HFFc6 (cell line): ENCODE data around the gene NODAL. TPM values are rescaled to one million over a fixed set of nuclear protein-coding genes. Genes with fewer than 3 reads are reported as not detected.

Experiments
- DNase-seq: peaks from one replicate; pipeline ENCODE4 v3.0.0-alpha.2; 2018
- H3K27ac Mint-ChIP-seq: 2 replicates; pipeline ENCODE4 v1.8.0; 2020; ENCODE audit warnings: mild to moderate bottlenecking, mixed read lengths
- H3K27me3 Mint-ChIP-seq: 2 replicates; pipeline ENCODE4 v1.8.0; 2021; ENCODE audit warnings: mild to moderate bottlenecking, moderate library complexity, mixed read lengths; ENCODE audit not compliant: insufficient read depth
- H3K36me3 Mint-ChIP-seq: 2 replicates; pipeline ENCODE4 v1.8.0; 2021; ENCODE audit warnings: low read depth, mixed read lengths
- H3K4me1 Mint-ChIP-seq: 2 replicates; pipeline ENCODE4 v1.8.0; 2020; ENCODE audit warnings: low read depth, mixed read lengths
- H3K4me3 Mint-ChIP-seq: 2 replicates; pipeline ENCODE4 v1.8.0; 2020; ENCODE audit warnings: mild to moderate bottlenecking, moderate library complexity, mixed read lengths
- H3K9me3 Mint-ChIP-seq: 2 replicates; pipeline ENCODE4 v1.8.0; 2020; ENCODE audit warnings: mild to moderate bottlenecking, mixed read lengths
- CTCF ChIP-seq: fragments of 200-600 bp; sonication (generic); IDR thresholded peaks from 2 replicates; pipeline ENCODE4 v1.5.0; 2021; ENCODE audit warnings: antibody characterized with exemption, mild to moderate bottlenecking
- total RNA-seq, 6 experiments: library from RNA; stranded (reverse); fragmentation: NEBNext Ultra II Directional; extraction: Animal tissue kit (Norgen Biotek cat#: 25700); gene quantifications; 2 replicates in 1 of 6; 3 replicates in 5 of 6; pipeline ENCODE4 v1.2.3, GENCODE V29; 2021

The NODAL gene
- total RNA-seq, 6 experiments from 2014 or later: not detected

DNA sequence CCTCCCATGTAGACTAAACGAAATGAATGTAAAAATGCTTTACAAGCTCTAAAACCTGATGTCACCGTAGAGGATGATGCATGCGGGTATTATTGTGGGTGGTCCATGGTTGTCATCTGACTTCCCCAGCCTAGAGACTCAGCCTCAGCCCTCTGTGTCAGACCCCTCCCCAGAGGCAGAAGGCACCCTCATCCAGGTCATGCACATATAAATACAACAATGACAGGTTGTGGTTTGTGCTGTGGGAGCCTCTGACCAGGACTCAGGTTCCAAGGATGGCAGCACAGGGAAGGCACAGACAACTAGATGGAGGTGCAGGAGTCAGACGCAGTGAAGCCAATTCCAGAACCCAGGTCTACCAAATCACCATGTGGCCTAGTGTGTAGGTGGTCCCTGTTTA, 3.3 kb upstream of the NODAL start:
- no peaks in the 10 kb centered on the region for H3K36me3 Mint-ChIP-seq
- no peak for DNase-seq
- H3K4me1 Mint-ChIP-seq: no peaks in the 10 kb centered on the region
- H3K27ac Mint-ChIP-seq: no peak overlapping the region
- no peaks in the 10 kb centered on the region for H3K9me3 Mint-ChIP-seq
- H3K27me3 Mint-ChIP-seq: peaks cover 35% of the 10 kb centered on the region
- H3K4me3 Mint-ChIP-seq: no peak overlapping the region
- TF ChIP-seq CTCF: no peak

DNA sequence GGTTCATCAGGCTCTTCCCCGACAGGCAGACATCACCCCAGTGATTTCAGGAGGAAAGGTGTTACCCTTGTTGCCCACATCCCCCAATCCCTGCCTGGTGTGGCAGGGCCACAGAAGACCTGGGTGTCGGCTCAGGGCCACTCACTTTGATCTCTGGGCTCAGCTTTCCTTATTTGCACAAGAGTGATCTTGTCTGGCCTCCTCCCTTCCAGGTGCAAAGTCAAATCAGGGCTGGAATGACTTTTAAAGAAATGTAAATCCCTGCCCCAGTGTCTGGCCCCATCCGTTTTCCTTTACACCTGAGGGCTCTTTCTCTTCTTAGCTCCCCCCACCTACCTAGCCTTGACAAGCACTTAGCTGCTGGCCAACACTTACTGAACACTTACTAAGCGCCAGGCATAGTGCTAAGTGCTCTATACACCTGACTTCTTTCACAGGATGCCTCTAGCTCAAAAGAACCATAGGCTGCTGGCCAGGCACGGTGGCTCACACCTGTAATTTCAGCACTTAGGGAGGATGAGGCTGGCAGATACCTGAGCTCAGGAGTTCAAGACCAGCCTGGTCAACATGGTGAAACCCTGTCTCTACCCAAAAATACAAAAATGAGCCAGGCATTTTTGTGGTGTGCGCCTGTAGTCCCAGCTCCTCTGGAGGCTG, 979 bp upstream of the NODAL start:
- no peaks in the 10 kb centered on the region for H3K4me1 Mint-ChIP-seq
- DNase-seq: no peak
- H3K4me3 Mint-ChIP-seq: no peak overlapping the region
- no peak overlapping the region for H3K27ac Mint-ChIP-seq
- peaks cover 37% of the 10 kb centered on the region for H3K27me3 Mint-ChIP-seq
- H3K36me3 Mint-ChIP-seq: no peaks in the 10 kb centered on the region
- TF ChIP-seq CTCF: no peak
- H3K9me3 Mint-ChIP-seq: no peaks in the 10 kb centered on the region

DNA sequence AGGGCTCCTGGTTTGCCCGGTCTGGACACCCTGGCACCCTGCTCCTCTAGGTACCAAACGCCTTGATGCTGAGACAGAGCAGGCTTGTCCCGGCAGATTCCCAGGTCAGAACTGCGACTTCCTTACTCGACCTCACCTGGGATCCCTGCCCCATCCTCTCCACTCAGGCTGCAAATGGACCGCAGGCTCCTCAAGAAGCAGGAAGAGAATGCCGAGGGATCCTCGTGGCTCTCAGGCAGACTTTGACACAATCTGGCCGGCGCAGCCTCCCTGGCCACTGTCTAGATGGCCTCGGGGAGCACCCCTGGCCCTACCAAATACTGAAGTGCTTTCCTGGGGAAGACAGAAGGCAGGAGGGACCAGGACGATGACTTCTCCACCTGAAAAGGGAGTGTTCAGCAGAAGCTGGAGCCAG, 421 bp upstream of the NODAL start:
- no peaks in the 10 kb centered on the region for H3K4me1 Mint-ChIP-seq
- H3K27ac Mint-ChIP-seq: no peak overlapping the region
- H3K27me3 Mint-ChIP-seq: peaks cover 37% of the 10 kb centered on the region
- no peaks in the 10 kb centered on the region for H3K9me3 Mint-ChIP-seq
- no peak overlapping the region for H3K4me3 Mint-ChIP-seq
- no peak for TF ChIP-seq CTCF
- DNase-seq: no peak
- no peaks in the 10 kb centered on the region for H3K36me3 Mint-ChIP-seq

- H3K4me1 Mint-ChIP-seq: no peaks in the 10 kb centered on the region
- no peaks in the 10 kb centered on the region for H3K9me3 Mint-ChIP-seq
- DNase-seq: no peak
- TF ChIP-seq CTCF: no peak
- H3K27ac Mint-ChIP-seq: no peak overlapping the region
- H3K36me3 Mint-ChIP-seq: no peaks in the 10 kb centered on the region
- H3K27me3 Mint-ChIP-seq: peaks cover 31% of the 10 kb centered on the region
- H3K4me3 Mint-ChIP-seq: no peak overlapping the region
Measured at GRCh38 chr10:70440296-70441160, 953 bp downstream of the NODAL start.

GRCh38 chr10:70437721-70438120, 3.8 kb downstream of the NODAL start:
- Mint-ChIP-seq H3K4me3 (no peak overlapping the region), H3K36me3 (no peaks in the 10 kb centered on the region), H3K4me1 (peaks cover 11% of the 10 kb centered on the region), H3K27ac (no peak overlapping the region), H3K27me3 (peaks cover 31% of the 10 kb centered on the region), H3K9me3 (no peaks in the 10 kb centered on the region)
- no peak for TF ChIP-seq CTCF
- DNase-seq: no peak
